ENCODE data around the gene APMAP. TPM values are rescaled to one million over a fixed set of nuclear protein-coding genes. Genes with fewer than 3 reads are reported as not detected.
"Not testable (repeated sequence)": the region's sequence is repeated elsewhere in the genome, so short reads cannot be mapped to it uniquely, and the experiment has no call there.

The APMAP gene
- total RNA-seq, 4 donors from 2014 or later: 18.8 to 78.7 (median 57.7) TPM

DNA sequence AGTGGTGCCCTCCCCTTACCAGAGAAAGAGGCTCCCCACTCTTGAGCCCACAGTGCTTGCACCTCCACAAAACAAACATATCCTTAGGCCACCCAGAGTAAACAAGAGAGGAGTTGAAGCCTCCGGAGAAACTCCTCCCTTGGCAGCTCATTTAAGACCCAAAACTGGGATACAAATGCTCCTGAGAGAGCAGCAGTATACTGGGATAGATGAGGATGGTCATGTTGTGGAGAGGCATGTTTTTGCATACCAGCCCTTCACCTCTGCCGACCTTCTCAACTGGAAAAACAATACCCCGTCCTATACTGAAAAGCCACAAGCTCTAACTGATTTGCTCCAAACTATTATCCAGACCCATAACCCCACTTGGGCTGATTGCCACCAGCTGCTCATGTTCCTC lies 71.8 kb downstream of the APMAP start:
- H3K4me3 ChIP-seq; intact Hi-C loops (cut with DNase I; ENCODE audit: low total_unique reads); H3K4me1 ChIP-seq; H3K27ac ChIP-seq; H3K9me3 ChIP-seq; DNase-seq; H3K36me3 ChIP-seq; H3K27me3 ChIP-seq: not testable (repeated sequence)

DNA sequence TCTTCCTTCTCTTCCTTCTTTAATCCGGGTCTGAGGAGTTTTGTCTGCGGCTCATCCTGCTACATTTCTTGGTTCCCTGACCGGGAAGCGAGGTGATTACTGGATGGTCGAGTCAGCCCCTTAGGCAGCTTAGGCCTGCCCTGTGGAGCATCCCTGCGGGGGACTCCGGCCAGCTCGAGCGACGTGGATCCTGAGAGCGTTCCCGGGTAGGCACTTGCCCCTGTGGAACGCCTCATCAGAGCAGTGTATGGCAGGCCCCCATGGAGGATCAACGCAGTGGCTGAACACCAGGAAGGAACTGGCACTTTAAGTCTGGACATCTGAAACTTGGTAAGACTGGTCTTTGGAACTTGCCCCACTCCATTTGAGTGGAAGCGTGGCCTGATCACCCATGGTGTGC lies 72.9 kb downstream of the APMAP start:
- H3K27me3 ChIP-seq; DNase-seq; H3K36me3 ChIP-seq; intact Hi-C loops (cut with DNase I; ENCODE audit: low total_unique reads); H3K4me1 ChIP-seq; H3K9me3 ChIP-seq; H3K27ac ChIP-seq; H3K4me3 ChIP-seq: not testable (repeated sequence)

DNA sequence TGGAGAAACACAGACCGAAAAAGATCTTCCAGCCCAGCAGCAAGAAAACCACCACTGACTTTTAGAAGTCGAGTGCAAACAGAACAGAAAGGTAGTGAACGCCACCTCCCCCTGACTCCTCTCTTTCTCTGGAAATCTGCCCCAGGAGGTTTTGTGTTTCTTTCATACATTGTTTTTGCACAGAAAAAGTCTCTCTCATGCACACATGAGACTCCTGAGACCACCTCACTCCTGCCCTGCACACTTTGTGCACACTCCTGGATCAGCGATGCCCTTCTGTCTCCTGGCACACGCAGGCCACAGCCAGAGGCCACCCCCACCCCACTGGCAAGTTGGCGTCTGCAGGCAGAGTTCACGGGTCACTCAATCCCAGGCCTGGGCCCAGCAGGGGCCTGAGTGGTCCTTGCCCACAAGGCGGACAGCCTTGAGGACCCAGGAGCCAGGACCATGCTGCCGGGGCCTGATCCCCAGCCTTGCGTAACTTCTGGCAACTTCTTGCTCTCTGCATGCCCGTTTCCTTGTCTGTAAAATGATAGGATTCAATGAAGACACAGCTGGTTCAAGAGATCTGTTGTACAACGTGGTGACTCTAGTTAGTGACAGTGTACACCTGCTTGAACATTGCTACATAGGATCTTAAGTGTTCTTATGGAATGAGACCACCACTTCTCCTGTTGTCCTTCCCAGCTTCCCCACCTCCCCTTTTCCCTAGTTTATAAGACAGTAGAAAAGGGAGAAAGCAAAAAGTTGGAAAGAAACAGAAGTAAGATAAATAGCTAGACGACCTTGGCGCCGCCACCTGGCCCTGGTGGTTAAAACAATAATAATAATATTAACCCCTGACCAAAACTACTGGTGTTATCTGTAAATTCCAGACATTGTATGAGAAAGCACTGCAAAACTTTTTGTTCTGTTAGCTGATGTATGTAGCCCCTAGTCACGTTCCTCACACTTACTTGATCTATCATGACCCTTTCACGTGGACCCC lies 73.7 kb downstream of the APMAP start:
- H3K4me1 ChIP-seq: no peaks in the 10 kb centered on the region
- TF ChIP-seq POLR2A (IDR thresholded peaks at IDR 0.05): no peak
- TF ChIP-seq, protein P1, sequence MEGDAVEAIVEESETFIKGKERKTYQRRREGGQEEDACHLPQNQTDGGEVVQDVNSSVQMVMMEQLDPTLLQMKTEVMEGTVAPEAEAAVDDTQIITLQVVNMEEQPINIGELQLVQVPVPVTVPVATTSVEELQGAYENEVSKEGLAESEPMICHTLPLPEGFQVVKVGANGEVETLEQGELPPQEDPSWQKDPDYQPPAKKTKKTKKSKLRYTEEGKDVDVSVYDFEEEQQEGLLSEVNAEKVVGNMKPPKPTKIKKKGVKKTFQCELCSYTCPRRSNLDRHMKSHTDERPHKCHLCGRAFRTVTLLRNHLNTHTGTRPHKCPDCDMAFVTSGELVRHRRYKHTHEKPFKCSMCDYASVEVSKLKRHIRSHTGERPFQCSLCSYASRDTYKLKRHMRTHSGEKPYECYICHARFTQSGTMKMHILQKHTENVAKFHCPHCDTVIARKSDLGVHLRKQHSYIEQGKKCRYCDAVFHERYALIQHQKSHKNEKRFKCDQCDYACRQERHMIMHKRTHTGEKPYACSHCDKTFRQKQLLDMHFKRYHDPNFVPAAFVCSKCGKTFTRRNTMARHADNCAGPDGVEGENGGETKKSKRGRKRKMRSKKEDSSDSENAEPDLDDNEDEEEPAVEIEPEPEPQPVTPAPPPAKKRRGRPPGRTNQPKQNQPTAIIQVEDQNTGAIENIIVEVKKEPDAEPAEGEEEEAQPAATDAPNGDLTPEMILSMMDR (IDR thresholded peaks at IDR 0.05): no peak
- H3K4me3 ChIP-seq: no peak overlapping the region
- H3K27ac ChIP-seq: no peak overlapping the region
- no peaks in the 10 kb centered on the region for H3K27me3 ChIP-seq
- H3K9me3 ChIP-seq: no peaks in the 10 kb centered on the region
- DNase-seq: no peak
- intact Hi-C loops (cut with DNase I; ENCODE audit: low total_unique reads): no loop called here
- H3K36me3 ChIP-seq: no peaks in the 10 kb centered on the region

DNA sequence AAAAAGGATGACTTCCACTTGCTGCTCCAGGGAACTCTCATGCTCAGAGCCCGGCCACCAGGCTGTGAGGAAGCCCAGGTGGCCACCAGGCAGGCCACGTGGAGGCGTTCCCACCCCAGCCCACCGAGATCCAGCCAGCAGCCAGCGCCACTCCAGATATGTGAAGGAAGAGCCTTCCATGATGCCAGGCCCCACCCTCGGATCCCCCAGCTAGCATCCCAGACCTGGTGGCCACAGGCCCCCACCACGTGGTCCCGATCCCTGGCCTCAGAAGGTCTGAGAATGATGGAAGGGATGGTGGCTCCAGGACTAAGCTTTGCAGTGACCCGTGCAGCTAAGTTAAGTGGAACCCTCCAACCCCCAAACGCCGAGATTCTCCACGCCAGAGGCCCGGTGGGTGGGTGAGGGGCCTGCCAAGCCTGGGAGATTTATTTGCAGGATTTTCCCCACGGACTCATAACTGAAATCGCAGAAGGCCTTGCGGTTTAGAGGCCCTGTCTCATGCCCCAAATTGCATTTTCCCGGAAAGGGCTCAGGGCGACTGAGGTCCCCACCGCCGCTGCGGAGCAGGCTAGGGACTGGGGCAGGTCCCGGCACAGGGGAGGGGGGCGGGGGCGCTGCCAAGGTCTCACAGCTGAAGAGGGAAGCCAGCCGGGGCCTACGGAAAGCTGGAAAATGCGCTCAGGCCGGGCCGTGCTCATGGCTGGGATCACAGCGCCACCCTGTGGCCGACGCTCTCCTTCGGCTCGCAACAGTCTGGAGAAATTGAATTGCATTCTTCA lies 74.6 kb downstream of the APMAP start:
- peak; percentile 26 to 43 for DNase-seq
- Histone ChIP-seq H3K4me3 (no peak overlapping the region), H3K27me3 (no peaks in the 10 kb centered on the region), H3K9me3 (no peaks in the 10 kb centered on the region), H3K27ac (no peak overlapping the region), H3K4me1 (no peaks in the 10 kb centered on the region), H3K36me3 (no peaks in the 10 kb centered on the region)
- intact Hi-C loops (cut with DNase I; ENCODE audit: low total_unique reads): no loop called here
- no peak for TF ChIP-seq POLR2A (IDR thresholded peaks at IDR 0.05)
- TF ChIP-seq, protein P1 (IDR thresholded peaks at IDR 0.05): peak; percentile 51 to 79 (median 70)

DNA sequence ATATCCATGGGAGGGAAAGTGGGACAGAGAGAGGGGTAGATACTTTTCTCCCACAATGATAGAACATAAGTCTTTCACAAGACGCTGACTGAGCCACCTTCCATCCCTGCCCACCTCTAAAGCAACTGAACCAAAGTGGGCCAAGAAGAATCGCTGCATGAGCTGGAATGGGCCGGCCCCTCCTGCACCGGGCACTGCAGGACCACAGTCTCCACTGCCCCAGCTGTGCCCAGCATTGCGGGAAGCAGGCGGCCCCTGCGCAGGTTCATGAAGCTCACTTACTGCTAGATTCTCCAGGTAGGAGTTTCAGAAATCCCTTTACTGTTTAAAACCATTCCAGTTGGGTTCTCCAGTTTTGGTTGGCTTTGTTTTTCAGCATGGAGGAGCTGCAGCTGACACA lies 75.5 kb downstream of the APMAP start:
- intact Hi-C loops (cut with DNase I; ENCODE audit: low total_unique reads): no loop called here

DNA sequence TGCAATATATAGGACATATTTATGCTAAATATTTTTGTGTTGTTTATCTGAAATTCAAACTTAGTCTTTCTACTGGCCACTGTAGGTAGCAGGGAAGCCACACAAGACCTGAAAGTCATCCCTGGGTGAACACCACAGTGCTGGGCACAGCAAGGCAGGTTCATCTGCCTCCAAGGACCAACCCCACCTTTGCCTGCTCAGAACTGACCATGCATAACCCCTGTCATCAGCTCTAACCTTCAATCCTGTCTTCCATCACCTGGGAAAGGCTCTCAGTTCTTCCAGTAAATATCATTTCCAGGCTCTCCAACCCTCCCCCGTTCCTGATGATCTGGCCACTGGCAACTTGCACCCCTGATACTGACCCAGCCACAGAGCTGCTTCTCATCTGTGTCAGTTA lies 76.1 kb downstream of the APMAP start:
- TF ChIP-seq, protein P1 (IDR thresholded peaks at IDR 0.05): no peak
- no peak for TF ChIP-seq POLR2A (IDR thresholded peaks at IDR 0.05)
- Histone ChIP-seq H3K27ac (no peak overlapping the region), H3K36me3 (no peaks in the 10 kb centered on the region), H3K4me3 (no peak overlapping the region), H3K9me3 (no peaks in the 10 kb centered on the region), H3K4me1 (no peaks in the 10 kb centered on the region), H3K27me3 (no peaks in the 10 kb centered on the region)
- DNase-seq: no peak
- intact Hi-C loops (cut with DNase I; ENCODE audit: low total_unique reads): no loop called here

More for the DNA sequence above, 75.5 kb downstream of the APMAP start:
- H3K27ac ChIP-seq: no peak overlapping the region
- DNase-seq: no peak
- no peaks in the 10 kb centered on the region for H3K27me3 ChIP-seq
- no peaks in the 10 kb centered on the region for H3K4me1 ChIP-seq
- H3K9me3 ChIP-seq: no peaks in the 10 kb centered on the region
- H3K36me3 ChIP-seq: no peaks in the 10 kb centered on the region
- H3K4me3 ChIP-seq: no peak overlapping the region
- no peak for TF ChIP-seq POLR2A (IDR thresholded peaks at IDR 0.05)

All from uterus (tissue), 4 donors.